ENCODE results near the gene ZNF146.
"Not testable (repeated sequence)": the region's sequence is repeated elsewhere in the genome, so short reads cannot be mapped to it uniquely, and the experiment has no call there.

ZNF146 gene

GRCh38 chr19:36236304-36236945 lies 21.5 kb downstream of the ZNF146 start:
- no peak for DNase-seq

DNA sequence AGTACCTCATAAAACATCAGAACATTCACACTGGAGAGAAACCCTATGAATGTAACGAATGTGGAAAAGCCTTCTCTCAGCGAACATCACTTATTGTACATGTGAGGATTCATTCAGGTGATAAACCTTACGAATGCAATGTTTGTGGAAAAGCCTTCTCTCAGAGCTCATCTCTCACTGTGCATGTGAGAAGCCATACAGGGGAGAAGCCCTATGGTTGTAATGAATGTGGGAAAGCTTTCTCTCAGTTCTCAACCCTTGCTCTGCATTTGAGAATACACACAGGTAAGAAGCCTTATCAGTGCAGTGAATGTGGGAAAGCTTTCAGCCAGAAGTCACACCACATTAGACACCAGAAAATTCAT lies 22.0 kb downstream of the ZNF146 start:
- DNase-seq, result no peak

DNA sequence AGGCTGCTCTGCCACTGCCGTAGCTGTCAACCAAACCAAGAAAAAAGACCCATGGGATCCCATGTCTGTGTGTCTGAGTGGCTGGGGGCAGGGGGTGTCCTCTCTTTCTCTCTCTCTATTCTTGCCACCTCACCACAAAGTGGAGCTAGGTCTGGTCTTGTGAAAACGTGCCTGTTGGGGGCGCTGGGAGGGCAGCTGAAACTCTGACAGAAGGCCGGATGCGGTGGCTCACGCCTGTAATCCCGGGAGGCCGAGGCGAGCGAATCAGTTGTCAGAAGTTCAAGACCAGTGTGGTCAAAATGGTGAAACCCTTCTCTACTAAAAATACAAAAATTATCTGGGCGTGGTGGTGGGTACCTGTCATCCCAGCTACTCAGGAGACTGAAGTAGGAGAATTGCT lies 29.2 kb downstream of the ZNF146 start:
- no peak for DNase-seq

- DNase-seq, result no peak
Measured at GRCh38 chr19:36245210-36246005, 30.5 kb downstream of the ZNF146 start.

- no peak for DNase-seq
Measured at GRCh38 chr19:36246006-36246481, 31.1 kb downstream of the ZNF146 start.

DNA sequence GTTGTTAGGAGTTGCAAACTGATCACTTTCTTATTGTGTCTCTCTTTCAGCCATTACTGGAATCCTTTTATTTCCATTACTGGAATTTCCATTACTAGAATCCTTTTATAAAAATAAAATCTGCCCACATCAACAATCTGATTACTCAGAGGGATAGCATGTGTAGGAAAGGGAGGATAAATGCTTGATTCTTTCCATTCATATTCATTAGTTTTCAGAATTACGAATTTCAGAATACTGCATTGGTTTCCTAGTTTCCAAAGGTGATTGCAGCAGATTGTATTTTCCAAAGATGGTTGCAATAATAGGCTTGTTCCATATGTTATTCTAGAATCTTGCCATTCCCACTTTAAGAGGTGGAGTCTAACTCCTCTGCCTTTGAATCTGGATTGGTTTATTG lies 37.1 kb downstream of the ZNF146 start:
- DNase-seq, result no peak

DNA sequence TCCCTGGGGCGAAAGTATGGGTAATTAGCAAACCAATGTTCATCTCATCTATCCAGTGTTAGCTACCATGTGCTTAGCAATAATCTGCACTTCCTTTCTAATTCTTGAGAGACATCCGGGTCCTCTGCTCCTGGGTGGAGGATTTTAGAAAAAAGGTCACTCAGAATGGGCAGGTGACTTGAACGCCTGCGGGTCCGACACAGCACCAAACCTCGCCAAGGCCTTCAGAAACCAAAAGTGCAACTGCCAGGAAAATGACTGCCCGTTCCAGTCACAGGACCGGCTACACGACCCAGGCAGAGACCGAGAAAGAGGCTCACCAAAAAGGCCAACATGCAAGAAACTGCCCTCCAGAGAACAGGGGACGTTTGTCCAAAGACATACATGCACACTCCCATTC lies 39.9 kb downstream of the ZNF146 start:
- no peak for DNase-seq

DNA sequence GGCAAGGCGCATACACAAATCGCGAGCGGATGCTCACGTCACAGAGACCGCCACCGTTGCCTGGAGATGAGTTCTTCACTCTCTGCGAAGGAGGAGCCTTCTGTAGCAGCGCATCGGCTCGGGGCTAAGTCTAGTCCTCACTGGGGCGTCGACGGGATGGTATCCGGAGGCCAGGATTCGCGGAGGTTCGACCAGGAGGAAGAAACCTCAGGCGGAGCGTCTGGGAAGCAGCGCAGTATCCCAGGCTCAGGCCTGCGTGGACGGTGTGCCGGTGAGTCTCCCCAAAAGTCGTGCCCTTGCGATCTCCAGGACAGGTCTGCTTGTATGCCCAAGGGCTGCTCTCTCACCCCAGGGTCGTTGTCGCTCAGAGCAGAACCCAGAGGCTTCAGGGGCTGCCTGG lies 40.4 kb downstream of the ZNF146 start:
- DNase-seq, result no peak

GRCh38 chr19:36256064-36256463 lies 41.2 kb downstream of the ZNF146 start:
- no peak for DNase-seq

- no peak for DNase-seq
Measured at GRCh38 chr19:36256853-36257519, 42.1 kb downstream of the ZNF146 start.

GRCh38 chr19:36257520-36257876 lies 42.6 kb downstream of the ZNF146 start:
- no peak for DNase-seq

DNA sequence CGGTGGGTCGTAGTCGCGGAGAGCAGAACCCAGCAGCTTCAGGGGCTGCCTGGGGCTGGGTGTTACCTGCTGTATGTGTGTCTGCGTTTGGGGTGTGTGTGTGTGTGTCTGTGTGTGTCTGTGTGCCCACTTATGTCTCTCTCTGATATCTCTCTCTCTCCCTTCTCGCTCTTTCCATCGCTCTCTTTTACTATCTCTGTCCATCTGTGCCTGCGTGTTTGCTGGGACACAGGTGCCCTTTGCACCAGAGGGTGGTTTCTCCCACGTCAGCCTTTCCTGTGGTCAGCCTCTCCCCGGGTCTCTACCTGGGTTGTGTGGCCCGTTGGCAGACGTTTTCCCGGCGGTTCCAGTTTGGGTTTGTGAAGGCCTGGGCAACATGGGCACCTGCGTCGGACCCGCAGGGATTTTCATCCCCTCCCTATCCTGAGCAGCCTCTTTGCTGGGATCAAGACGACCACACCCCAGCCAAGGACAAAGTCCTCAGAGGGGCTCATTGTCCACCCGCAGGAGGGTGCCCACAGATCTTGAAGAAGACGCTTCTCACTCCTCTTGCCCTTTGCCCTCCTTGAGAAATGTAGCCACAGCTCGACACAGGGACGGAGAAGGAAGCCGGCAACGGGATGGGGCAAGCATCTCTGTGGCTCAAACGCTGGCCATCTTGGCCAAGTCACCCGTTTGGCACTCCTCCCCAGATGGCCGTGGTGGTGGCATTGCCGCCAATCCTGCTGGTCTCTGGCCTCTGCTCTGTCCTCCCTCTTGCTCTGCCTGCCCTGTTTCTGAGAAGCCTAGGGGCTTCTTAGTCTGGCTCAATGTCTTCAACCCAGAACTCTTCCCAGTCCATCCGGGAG lies 43.3 kb downstream of the ZNF146 start:
- DNase-seq, result no peak

DNA sequence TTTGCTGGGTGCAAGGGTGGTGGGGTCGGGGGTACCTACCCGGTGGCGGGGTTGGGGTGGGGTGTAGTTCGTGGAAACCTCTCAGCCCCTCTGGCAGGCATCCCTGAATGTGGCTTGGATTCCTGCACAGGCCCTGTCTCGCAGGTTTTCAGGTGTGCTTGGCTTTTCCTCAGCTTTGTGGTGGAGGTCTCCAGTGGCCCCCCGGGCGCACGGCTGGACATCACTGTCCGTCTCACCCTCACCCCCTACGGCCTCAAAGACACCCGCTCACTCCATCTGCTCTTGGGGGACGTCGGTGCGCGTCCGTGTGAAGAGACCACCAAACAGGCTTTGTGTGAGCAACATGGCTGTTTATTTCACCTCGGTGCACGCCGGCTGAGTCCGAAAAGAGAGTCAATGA lies 44.3 kb downstream of the ZNF146 start:
- DNase-seq, result no peak

DNA sequence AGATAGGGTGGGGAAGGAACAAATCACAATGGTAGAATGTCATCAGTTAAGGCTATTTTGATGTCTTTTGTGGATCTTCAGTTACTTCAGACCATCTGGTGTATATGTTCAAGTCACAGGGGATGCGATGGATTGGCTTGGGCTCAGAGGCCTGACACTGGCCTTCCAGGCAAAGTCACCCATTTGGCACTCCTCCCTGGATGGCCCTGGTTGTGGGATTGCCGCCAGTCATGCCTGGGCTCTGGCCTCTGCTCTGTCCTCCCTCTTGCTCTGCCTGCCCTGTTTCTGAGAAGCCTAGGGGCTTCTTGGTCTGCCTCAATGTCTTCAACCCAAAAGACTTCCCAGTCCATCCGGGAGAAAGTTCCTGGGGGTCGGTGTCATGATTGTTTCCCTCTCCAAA lies 50.2 kb downstream of the ZNF146 start:
- no peak for DNase-seq

GRCh38 chr19:36265856-36266374 lies 51.0 kb downstream of the ZNF146 start:
- no peak for DNase-seq

DNA sequence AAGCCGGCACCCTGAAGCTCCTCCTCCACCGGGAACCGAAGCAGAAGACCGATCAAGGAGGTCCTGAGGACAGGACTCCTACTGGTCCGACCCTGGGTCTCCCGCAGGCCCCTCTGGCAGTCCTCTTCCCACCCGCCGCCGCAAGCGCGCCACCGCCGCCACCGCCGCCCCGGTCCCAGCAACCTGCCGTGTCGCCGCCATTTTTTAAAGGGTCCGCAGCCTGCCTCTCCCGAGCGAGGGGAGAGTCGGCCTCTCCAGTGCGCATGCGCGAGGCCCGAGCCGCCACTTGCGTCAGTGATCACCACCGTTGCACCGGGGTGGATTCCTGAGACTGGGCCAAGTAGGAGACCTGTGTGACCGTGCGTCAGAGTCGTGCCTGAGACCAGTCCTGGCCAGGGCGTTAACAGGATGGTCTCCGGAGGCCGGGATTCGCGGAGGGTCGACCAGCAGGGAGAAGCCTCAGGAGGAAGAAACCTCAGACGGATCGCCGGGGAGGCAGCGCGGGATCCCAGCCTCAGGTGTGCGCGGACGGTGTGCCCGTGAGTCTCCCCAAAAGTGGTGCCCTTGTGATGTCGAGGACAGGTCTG lies 51.6 kb downstream of the ZNF146 start:
- no peak for DNase-seq

GRCh38 chr19:36267061-36267845 lies 52.3 kb downstream of the ZNF146 start:
- no peak for DNase-seq

DNA sequence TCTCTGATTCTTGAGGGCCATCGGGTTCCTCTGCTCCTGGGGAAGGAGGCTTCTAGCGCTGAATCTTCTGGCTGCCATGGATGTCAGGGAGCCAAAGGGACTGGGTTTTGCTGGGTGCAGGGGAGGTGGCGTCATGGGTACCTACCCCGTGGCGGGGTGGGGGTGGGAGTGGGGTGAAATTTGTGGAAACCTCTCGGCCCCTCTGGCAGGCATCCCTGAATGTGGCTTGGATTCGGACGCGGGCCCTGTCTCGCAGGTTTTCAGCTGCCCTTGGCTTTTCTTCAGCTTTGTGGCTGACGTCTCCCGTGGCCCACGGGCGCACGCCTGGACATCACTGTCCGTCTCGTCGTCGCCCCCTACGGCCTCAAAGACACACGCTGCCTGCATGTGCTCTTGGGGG lies 53.2 kb downstream of the ZNF146 start:
- not testable (repeated sequence) for DNase-seq

GRCh38 chr19:36268591-36268990 lies 53.7 kb downstream of the ZNF146 start:
- DNase-seq, result not testable (repeated sequence)

DNA sequence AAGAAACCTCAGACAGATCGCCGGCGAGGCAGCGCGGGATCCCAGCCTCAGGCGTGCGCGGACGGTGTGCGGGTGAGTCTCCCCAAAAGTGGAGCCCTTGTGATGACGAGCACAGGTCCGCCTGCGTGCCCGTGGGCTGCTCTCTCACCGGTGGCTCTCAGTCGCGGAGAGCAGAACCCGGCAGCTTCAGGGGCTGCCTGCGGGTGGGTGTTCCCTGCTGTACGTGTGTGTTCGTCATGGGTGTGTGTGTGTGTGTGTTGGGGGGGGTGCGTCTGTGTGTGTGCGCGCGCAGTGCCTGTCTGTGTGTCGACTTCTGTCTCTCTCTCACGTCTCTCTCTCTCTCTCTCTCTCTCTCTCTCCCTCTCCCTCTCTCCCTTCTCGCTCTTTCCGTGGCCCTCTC lies 54.4 kb downstream of the ZNF146 start:
- not testable (repeated sequence) for DNase-seq

All from activated effector memory CD4-positive, alpha-beta T cell treated with anti-CD3 and anti-CD28 coated beads, Interleukin-2, amount 50 U/mL, for 16 hours (primary cell).